ENCODE data around the gene ETFA. TPM values are rescaled to one million over a fixed set of nuclear protein-coding genes. Genes with fewer than 3 reads are reported as not detected.

ETFA gene
- total and polyA plus RNA-seq, 2 of the 8 experiments (the other 6 are each of a cell fraction or from before 2014, with no cell fraction given), result 60.9 to 90.0 TPM

- Histone ChIP-seq H2BK120ac (replicated peaks; ENCODE audit: low read depth, low read length) (peak overlapping the region; percentile 21), H2AFZ (ENCODE audit: low read length) (peak overlapping the region; percentile 74), H3K18ac (ENCODE audit: extremely low read depth, low read length) (peak overlapping the region; percentile 96), H2BK12ac (ENCODE audit: low read depth, low read length) (peak overlapping the region; percentile 99), H3K56ac (replicated peaks; ENCODE audit: insufficient read length, low read depth, low read length) (peak overlapping the region; percentile 67), H2BK15ac (ENCODE audit: low read length) (no peak overlapping the region; the same call in 1 of the 2 replicates), H3K79me1 (ENCODE audit: low read depth, low read length) (no peaks in the 10 kb centered on the region), H3K9ac (replicated peaks in 1 of 4; ENCODE audit: extremely low read depth in 1 of 4, low read depth in 3 of 4, low read length in 3 of 4) (peak overlapping the region; percentile 48 to 82 (median 59); a peak in 5 of 7 replicates), H2BK5ac (ENCODE audit: low read depth, low read length) (peak overlapping the region; percentile 91), H3K4ac (replicated peaks; ENCODE audit: insufficient read length, low read depth, low read length) (no peak overlapping the region), H4K20me1 (replicated peaks in 1 of 2; ENCODE audit: control insufficient read depth in 1 of 2, insufficient read depth in 2 of 2, low read length in 2 of 2) (peaks cover 10 to 22% of the 10 kb centered on the region in 2 experiments), H3K4me1 (replicated peaks in 1 of 4; ENCODE audit: control insufficient read depth in 3 of 4, insufficient read depth in 4 of 4, low read length in 3 of 4) (peaks cover 0 to 31% (median 18%) of the 10 kb centered on the region in 4 experiments; a peak in 6 of 7 replicates), H2BK20ac (ENCODE audit: low read length) (peak overlapping the region; percentile 72; the same call in 1 of the 2 replicates), H4K8ac (ENCODE audit: extremely low read depth, insufficient read depth, low read length) (peak overlapping the region; percentile 90), H3K27ac (ENCODE audit: low read depth, low read length) (no peak overlapping the region), H3K9me3 (ENCODE audit: insufficient read depth in 2 of 2, low read depth in 1 of 2, low read length in 1 of 2) (no peaks in the 10 kb centered on the region; a peak in 1 of 4 replicates), H3K79me2 (ENCODE audit: control insufficient read depth in 1 of 2, insufficient read depth in 2 of 2, low read length in 2 of 2) (no peaks in the 10 kb centered on the region), H3K36me3 (ENCODE audit: control insufficient read depth in 2 of 4, insufficient read depth in 4 of 4, low read length in 3 of 4) (peaks cover 0 to 13% (median 0%) of the 10 kb centered on the region in 4 experiments; a peak in 1 of 8 replicates), H3K4me3 (ENCODE audit: extremely low read depth in 1 of 4, insufficient read depth in 2 of 4, low read depth in 3 of 4, low read length in 4 of 4) (peak overlapping the region; percentile 41 to 63 (median 51)), H4K5ac (ENCODE audit: insufficient read length, low read depth, low read length) (peak overlapping the region; percentile 51), H3K4me2 (ENCODE audit: insufficient read depth in 1 of 2, low read depth in 2 of 2, low read length in 2 of 2) (peak overlapping the region; percentile 80 to 84), H3K23me2 (ENCODE audit: low read depth, low read length) (peaks cover 6% of the 10 kb centered on the region; the same call in 1 of the 2 replicates), H3K14ac (ENCODE audit: insufficient read length) (no peak overlapping the region), H4K91ac (replicated peaks; ENCODE audit: insufficient read length, low read length) (peak overlapping the region; percentile 27), H3K23ac (ENCODE audit: insufficient read length) (no peak overlapping the region), H3K27me3 (replicated peaks in 1 of 4; ENCODE audit: control insufficient read depth in 3 of 4, extremely low read depth in 1 of 4, insufficient read depth in 3 of 4, low read length in 3 of 4) (peaks cover 34 to 67% (median 58%) of the 10 kb centered on the region in 4 experiments), H2AK5ac (ENCODE audit: low read depth, low read length) (peak overlapping the region; percentile 79; the same call in 1 of the 2 replicates)
- FAIRE-seq (no peak), DNase-seq (ENCODE audit: low read depth in 1 of 2, low spot score in 2 of 2) (peak in 1 of 2 experiments; percentile 73)
- CTCF ChIA-PET (ENCODE audit: partially characterized antibody), result interaction anchor here (0.7 to 9.2 kb wide), 12 partner anchors 11 to 532 kb away, joined by 3 to 130 read pairs (median 8); no protein-coding TSS in a partner anchor
- POLR2A ChIA-PET (ENCODE audit: partially characterized antibody), result interaction anchor here (0.6 to 4.8 kb wide), 19 partner anchors 8 to 1085 kb away, joined by 3 to 55 read pairs (median 5); partner anchors contain the start of genes ETFA and HMG20A
- 4% methylated on average over 39 of the region's 39 CpGs; no CpG with 5 or more reads in 1 of the 2 experiments for WGBS, 2 experiments (ENCODE audit: extremely low coverage in 1 of 2, insufficient coverage in 1 of 2, insufficient read length in 1 of 2, insufficient replicate concordance in 2 of 2, low coverage in 1 of 2, low lambda C conversion rate in 2 of 2, missing lambda C conversion rate in 1 of 2)
- TF ChIP-seq MAFK (IDR thresholded peaks at IDR 0.05; ENCODE audit: low read depth, low read length) (no peak), ATF2 (IDR thresholded peaks at IDR 0.05; ENCODE audit: low read length) (no peak), EZH2 (IDR thresholded peaks at IDR 0.05; ENCODE audit: low read depth, low read length, severe bottlenecking) (peak; percentile 36), CBX8 (IDR thresholded peaks at IDR 0.05; ENCODE audit: borderline replicate concordance, low read depth, low read length) (no peak), TAF1 (IDR thresholded peaks at IDR 0.05; ENCODE audit: low read depth, low read length) (0 out of 2 replicates have a peak, but pooled peaks have one; percentile 44), RBBP5 (IDR thresholded peaks at IDR 0.05; ENCODE audit: borderline replicate concordance, low read depth, low read length) (no peak), YY1 (IDR thresholded peaks at IDR 0.05; ENCODE audit: low read depth, low read length) (0 out of 2 replicates have a peak, but pooled peaks have one; percentile 12), GABPA (IDR thresholded peaks at IDR 0.05; ENCODE audit: borderline replicate concordance, insufficient read depth, low read length) (no peak)
Observed at GRCh38 chr15:76335307-76336253, 24.3 kb upstream of the ETFA start.

All from H1 (cell line).